BJ (cell line): Measurements from ENCODE around the gene ZNF837. TPM values are rescaled to one million over a fixed set of nuclear protein-coding genes. Genes with fewer than 3 reads are reported as not detected.

ENCODE experiments used
- CTCF ChIA-PET: fragments of 350-600 bp; formaldehyde crosslinking; extraction: SDS; loops from one replicate; lab custom pipeline; 2021; ENCODE audit warnings: antibody characterized with exemption, inconsistent platforms; lab: Yijun Ruan, JAX
- POLR2A ChIA-PET: fragments of 300-600 bp; sonication (Branson Sonifier 250); formaldehyde crosslinking; extraction: SDS; loops from one replicate; lab custom pipeline; 2021; ENCODE audit warnings: antibody characterized with exemption; lab: Charles Lee
- DNase-seq: peaks from one replicate; pipeline ENCODE4 v3.0.0-alpha.2; 2011; ENCODE audit warnings: low read depth
- H3K27me3 ChIP-seq: 2 replicates; pipeline ENCODE4 v1.6.0; 2011; ENCODE audit warnings: low read length; ENCODE audit not compliant: control insufficient read depth, insufficient read depth
- H3K36me3 ChIP-seq: 2 replicates; pipeline ENCODE4 v1.5.1; 2011; ENCODE audit warnings: low read length; ENCODE audit not compliant: control insufficient read depth, insufficient read depth
- H3K4me3 ChIP-seq: 2 replicates; pipeline ENCODE4 v1.5.1; 2011; ENCODE audit warnings: low read depth, mild to moderate bottlenecking, control low read depth, low read length
- polyA plus RNA-seq: library from polyadenylated mRNA; depleted of rRNA; stranded (reverse); fragments of >200 nt; gene quantifications from 2 replicates; pipeline ENCODE4 v1.2.3, GENCODE V29; 2011; rRNA removed
- small RNA-seq: library from RNA; depleted of rRNA; stranded (forward); fragments of <200 nt; gene quantifications from one replicate; pipeline ENCODE3, GENCODE V24; 2012; ENCODE audit warnings: low replicate concordance, low read depth; ENCODE audit not compliant: insufficient read length
- TF ChIP-seq, protein P1 (sequence below): IDR thresholded peaks from 2 replicates; pipeline ENCODE4 v1.5.1; 2011; ENCODE audit warnings: low read depth, mild to moderate bottlenecking, control low read depth, inconsistent platforms, low read length, moderate library complexity; ENCODE audit not compliant: insufficient read depth

Gene ZNF837
- polyA plus RNA-seq, 1 experiment, result 0.82 TPM

DNA sequence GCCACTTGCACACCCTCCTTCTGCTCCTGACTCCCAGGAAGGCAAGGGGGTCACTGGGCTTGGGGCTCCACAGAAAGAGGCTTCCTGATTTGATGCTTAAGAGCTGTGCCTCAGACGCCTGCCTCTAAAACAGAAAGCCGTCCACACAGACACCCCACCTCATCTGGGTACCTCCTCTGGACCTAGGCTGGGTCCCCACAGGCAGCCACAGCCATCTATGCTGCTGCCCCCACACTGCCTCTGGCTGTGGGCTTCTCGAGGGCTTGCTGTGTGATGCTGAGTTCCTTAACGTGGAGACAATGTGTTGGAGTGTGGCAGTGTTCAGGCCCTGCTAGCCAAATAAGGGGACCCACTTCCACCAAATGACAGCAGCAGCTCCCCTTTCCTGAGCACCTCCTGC lies 62.5 kb downstream of the ZNF837 start:
- no peak for DNase-seq
- no peak overlapping the region for H3K4me3 ChIP-seq
- H3K27me3 ChIP-seq, result no peaks in the 10 kb centered on the region
- ChIA-PET CTCF (interaction anchor here (0.9 kb wide), 1 partner anchor 202 kb away, joined by 3 read pairs; the partner anchor contains the start of gene ZBTB45), POLR2A (no interaction called here)
- no peaks in the 10 kb centered on the region for H3K36me3 ChIP-seq
- TF ChIP-seq, protein P1, sequence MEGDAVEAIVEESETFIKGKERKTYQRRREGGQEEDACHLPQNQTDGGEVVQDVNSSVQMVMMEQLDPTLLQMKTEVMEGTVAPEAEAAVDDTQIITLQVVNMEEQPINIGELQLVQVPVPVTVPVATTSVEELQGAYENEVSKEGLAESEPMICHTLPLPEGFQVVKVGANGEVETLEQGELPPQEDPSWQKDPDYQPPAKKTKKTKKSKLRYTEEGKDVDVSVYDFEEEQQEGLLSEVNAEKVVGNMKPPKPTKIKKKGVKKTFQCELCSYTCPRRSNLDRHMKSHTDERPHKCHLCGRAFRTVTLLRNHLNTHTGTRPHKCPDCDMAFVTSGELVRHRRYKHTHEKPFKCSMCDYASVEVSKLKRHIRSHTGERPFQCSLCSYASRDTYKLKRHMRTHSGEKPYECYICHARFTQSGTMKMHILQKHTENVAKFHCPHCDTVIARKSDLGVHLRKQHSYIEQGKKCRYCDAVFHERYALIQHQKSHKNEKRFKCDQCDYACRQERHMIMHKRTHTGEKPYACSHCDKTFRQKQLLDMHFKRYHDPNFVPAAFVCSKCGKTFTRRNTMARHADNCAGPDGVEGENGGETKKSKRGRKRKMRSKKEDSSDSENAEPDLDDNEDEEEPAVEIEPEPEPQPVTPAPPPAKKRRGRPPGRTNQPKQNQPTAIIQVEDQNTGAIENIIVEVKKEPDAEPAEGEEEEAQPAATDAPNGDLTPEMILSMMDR, result no peak

Small RNA genes within 50 kb of the gene (small RNA-seq; reads per million reads assigned to genes)
- gene MIR4754 (not detected), gene MIR6806 (0.63 reads per million), gene RNA5SP473 (11.4 reads per million, percentile 78 among the genes with 10 or more reads in this experiment)

Other genes with a start within 250 kb of the ZNF837 start
- 5.5 and 7.5 TPM in 2 replicates for gene ZNF329, start 230.2 kb downstream of the ZNF837 start, polyA plus RNA-seq
- 13.0 and 15.2 TPM in 2 replicates for gene ZNF274, start 198.0 kb downstream of the ZNF837 start, polyA plus RNA-seq
- 28.6 and 33.4 TPM in 2 replicates for gene ZNF544, start 152.1 kb downstream of the ZNF837 start, polyA plus RNA-seq
- 2.1 and 2.5 TPM in 2 replicates for gene ZNF8, start 102.1 kb downstream of the ZNF837 start, polyA plus RNA-seq
- gene ERVK3-1, start 75.7 kb downstream of the ZNF837 start, polyA plus RNA-seq, result 34.3 and 39.4 TPM in 2 replicates
- 2.1 and 2.3 TPM in 2 replicates for gene ZSCAN22, start 54.0 kb downstream of the ZNF837 start, polyA plus RNA-seq
- gene A1BG, start 27.5 kb downstream of the ZNF837 start, polyA plus RNA-seq, result 13.7 and 15.5 TPM in 2 replicates
- 0.20 TPM in 2 replicates for gene ZNF497, start 18.3 kb downstream of the ZNF837 start, polyA plus RNA-seq
- gene RPS5, start 6.2 kb upstream of the ZNF837 start, polyA plus RNA-seq, result 2,500 and 3,326 TPM in 2 replicates
- not detected in 2 replicates for gene RNF225, start 14.6 kb upstream of the ZNF837 start, polyA plus RNA-seq
- gene ZNF584, start 27.6 kb upstream of the ZNF837 start, polyA plus RNA-seq, result 8.9 and 10.0 TPM in 2 replicates
- 2.7 and 3.2 TPM in 2 replicates for gene ZNF132, start 59.1 kb upstream of the ZNF837 start, polyA plus RNA-seq
- 1.6 and 2.0 TPM in 2 replicates for gene ZNF324B, start 70.6 kb upstream of the ZNF837 start, polyA plus RNA-seq
- 3.6 and 4.4 TPM in 2 replicates for gene ZNF324, start 86.0 kb upstream of the ZNF837 start, polyA plus RNA-seq
- gene ZNF446, start 95.3 kb upstream of the ZNF837 start, polyA plus RNA-seq, result 5.0 and 8.2 TPM in 2 replicates
- gene SLC27A5, start 131.0 kb upstream of the ZNF837 start, polyA plus RNA-seq, result 8.6 and 13.1 TPM in 2 replicates
- 5.2 and 9.5 TPM in 2 replicates for gene ZBTB45, start 138.8 kb upstream of the ZNF837 start, polyA plus RNA-seq
- 210 and 476 TPM in 2 replicates for gene TRIM28, start 163.0 kb upstream of the ZNF837 start, polyA plus RNA-seq
- 153 and 174 TPM in 2 replicates for gene CHMP2A, start 174.1 kb upstream of the ZNF837 start, polyA plus RNA-seq
- 66.6 and 76.3 TPM in 2 replicates for gene UBE2M, start 177.6 kb upstream of the ZNF837 start, polyA plus RNA-seq
- gene MZF1, start 192.3 kb upstream of the ZNF837 start, polyA plus RNA-seq, result 8.4 and 12.5 TPM in 2 replicates